ENCODE measurements around the gene TRIOBP.

Gene TRIOBP

GRCh38 chr22:37672206-37672919 lies 24.5 kb upstream of the TRIOBP start:
- peak; percentile 54 for DNase-seq

- DNase-seq: no peak
Observed at GRCh38 chr22:37672920-37673455, 23.9 kb upstream of the TRIOBP start.

GRCh38 chr22:37674248-37674647 lies 22.6 kb upstream of the TRIOBP start:
- DNase-seq: no peak

- peak; percentile 74 for DNase-seq
Observed at GRCh38 chr22:37674951-37675929, 21.6 kb upstream of the TRIOBP start, which contains the start of gene LGALS1. TSS of gene LGALS1 (plus strand) at chr22:37675636. CDS start at chr22:37675703, 67 bp downstream.

GRCh38 chr22:37675930-37676735 lies 20.7 kb upstream of the TRIOBP start:
- DNase-seq: peak; percentile 26

- peak; percentile 97 for DNase-seq
Observed at GRCh38 chr22:37676736-37677492, 19.9 kb upstream of the TRIOBP start.

- no peak for DNase-seq
Observed at GRCh38 chr22:37677493-37677974, 19.3 kb upstream of the TRIOBP start.

- no peak for DNase-seq
Observed at GRCh38 chr22:37678372-37678771, 18.5 kb upstream of the TRIOBP start.

GRCh38 chr22:37679670-37680069 lies 17.2 kb upstream of the TRIOBP start:
- DNase-seq: no peak

- no peak for DNase-seq
Observed at GRCh38 chr22:37680191-37680851, 16.5 kb upstream of the TRIOBP start.

- DNase-seq: no peak
Observed at GRCh38 chr22:37681001-37681424, 15.8 kb upstream of the TRIOBP start.

- DNase-seq: peak; percentile 81
Observed at GRCh38 chr22:37681556-37682049, 15.2 kb upstream of the TRIOBP start.

- no peak for DNase-seq
Observed at GRCh38 chr22:37684803-37685615, 11.8 kb upstream of the TRIOBP start.

GRCh38 chr22:37686002-37686982 lies 10.6 kb upstream of the TRIOBP start, which contains the start of gene NOL12:
TSS of gene NOL12 (plus strand) at chr22:37686343. CDS start at chr22:37686393, 50 bp downstream.
- peak; percentile 79 for DNase-seq

GRCh38 chr22:37690407-37690806 lies 6.4 kb upstream of the TRIOBP start:
- no peak for DNase-seq

- no peak for DNase-seq
Observed at GRCh38 chr22:37690901-37691504, 5.8 kb upstream of the TRIOBP start.

GRCh38 chr22:37692627-37693285 lies 4.1 kb upstream of the TRIOBP start:
- no peak for DNase-seq
